ENCODE measurements around the gene PRRX2. TPM values are rescaled to one million over a fixed set of nuclear protein-coding genes. Genes with fewer than 3 reads are reported as not detected.
A peak's percentile ranks its signal among the peaks of the same experiment; 100 is the strongest.

PRRX2 gene
- total RNA-seq (2014; rRNA removed; shearing (Covaris generic)) (145 and 169 TPM in 2 replicates), polyA plus RNA-seq (2016; fragmentation: Nextera tagmentation; extraction: Ambion mirVana) (137 and 141 TPM in 2 replicates)

GRCh38 chr9:129665389-129665775 lies at the start of gene PRRX2:
Gene PRRX2 (plus strand): TSS chr9:129665647. CDS start chr9:129665868, 221 bp downstream.
- H4K20me1 ChIP-seq (ENCODE audit: insufficient read depth), result no peaks in the 10 kb centered on the region
- no peaks in the 10 kb centered on the region for H3K36me3 ChIP-seq (ENCODE audit: low read depth)
- peak within 1 kb of the TSS; percentile 99 for H3K27ac ChIP-seq
- peak within 1 kb of the TSS; percentile 82 for H3K4me3 ChIP-seq
- no peaks in the 10 kb centered on the region for H3K9me3 ChIP-seq (ENCODE audit: low read depth)
- peak within 1 kb of the TSS; percentile 72 for H2AFZ ChIP-seq
- no peaks in the 10 kb centered on the region for H3K27me3 ChIP-seq (replicated peaks; ENCODE audit: insufficient read depth)
- WGBS, 2 experiments (ENCODE audit: low coverage in 1 of 2, low lambda C conversion rate in 2 of 2, missing lambda C conversion rate in 2 of 2), result 1% methylated on average over 26 of the region's 37 CpGs; no CpG with 5 or more reads in 1 of the 2 experiments
- H3K79me2 ChIP-seq (ENCODE audit: insufficient read depth), result peaks cover 43% of the 10 kb centered on the region
- no peaks in the 10 kb centered on the region for H3K9me2 ChIP-seq (ENCODE audit: insufficient read depth)
- peaks cover 24% of the 10 kb centered on the region for H3K4me1 ChIP-seq (ENCODE audit: insufficient read depth)
- in situ Hi-C loops (cut with MboI), result no loop called here
- peaks cover 23% of the 10 kb centered on the region for H3F3A ChIP-seq (ENCODE audit: insufficient read depth)
- DNase-seq, result peak; percentile 94
- peak within 1 kb of the TSS; percentile 91 for H3K4me2 ChIP-seq (ENCODE audit: unreplicated experiment)
- peak within 1 kb of the TSS; percentile 94 for H3K9ac ChIP-seq
- TF ChIP-seq EZH2 (IDR thresholded peaks at IDR 0.05; ENCODE audit: insufficient read depth, poor library complexity, severe bottlenecking) (no peak), EZH2phosphoT487 (IDR thresholded peaks at IDR 0.05; ENCODE audit: insufficient read depth, low read depth) (no peak)

GRCh38 chr9:129617167-129617566 lies 48.3 kb upstream of the PRRX2 start:
- Histone ChIP-seq H3K79me2 (ENCODE audit: insufficient read depth) (no peaks in the 10 kb centered on the region), H3K9me3 (ENCODE audit: low read depth) (no peaks in the 10 kb centered on the region), H3K9me2 (ENCODE audit: insufficient read depth) (no peaks in the 10 kb centered on the region), H2AFZ (no peak overlapping the region), H3K27me3 (replicated peaks; ENCODE audit: insufficient read depth) (no peaks in the 10 kb centered on the region), H3K4me2 (ENCODE audit: unreplicated experiment) (no peak overlapping the region), H3K4me1 (ENCODE audit: insufficient read depth) (peaks cover 20% of the 10 kb centered on the region), H3K27ac (peak overlapping the region; percentile 25), H3K9ac (no peak overlapping the region), H3F3A (ENCODE audit: insufficient read depth) (peaks cover 27% of the 10 kb centered on the region), H3K4me3 (no peak overlapping the region), H4K20me1 (ENCODE audit: insufficient read depth) (no peaks in the 10 kb centered on the region), H3K36me3 (ENCODE audit: low read depth) (no peaks in the 10 kb centered on the region)
- 0 to 10% methylated on average over 1 of the region's 1 CpG for WGBS, 2 experiments (ENCODE audit: low coverage in 1 of 2, low lambda C conversion rate in 2 of 2, missing lambda C conversion rate in 2 of 2)
- TF ChIP-seq EZH2phosphoT487 (IDR thresholded peaks at IDR 0.05; ENCODE audit: insufficient read depth, low read depth) (no peak), EZH2 (IDR thresholded peaks at IDR 0.05; ENCODE audit: insufficient read depth, poor library complexity, severe bottlenecking) (no peak)
- in situ Hi-C loops (cut with MboI), result loop anchor here (5.0 kb wide), 1 partner anchor 485 kb away; no protein-coding TSS in a partner anchor
- peak; percentile 88 for DNase-seq

- H3K9me2 ChIP-seq (ENCODE audit: insufficient read depth), result no peaks in the 10 kb centered on the region
- H3K27ac ChIP-seq, result no peak overlapping the region
- no peaks in the 10 kb centered on the region for H3K79me2 ChIP-seq (ENCODE audit: insufficient read depth)
- no peaks in the 10 kb centered on the region for H3K9me3 ChIP-seq (ENCODE audit: low read depth)
- peak overlapping the region; percentile 75 for H3K4me3 ChIP-seq
- H3K4me1 ChIP-seq (ENCODE audit: insufficient read depth), result peaks cover 25% of the 10 kb centered on the region
- TF ChIP-seq EZH2phosphoT487 (IDR thresholded peaks at IDR 0.05; ENCODE audit: insufficient read depth, low read depth), result no peak
- no peak for TF ChIP-seq EZH2 (IDR thresholded peaks at IDR 0.05; ENCODE audit: insufficient read depth, poor library complexity, severe bottlenecking)
- in situ Hi-C loops (cut with MboI), result loop anchor here (5.0 kb wide), 1 partner anchor 488 kb away; no protein-coding TSS in a partner anchor
- H3K9ac ChIP-seq, result peak overlapping the region; percentile 78
- WGBS, 2 experiments (ENCODE audit: low coverage in 1 of 2, low lambda C conversion rate in 2 of 2, missing lambda C conversion rate in 2 of 2), result 2 to 4% methylated on average over 22 to 47 of the region's 82 CpGs
- H3F3A ChIP-seq (ENCODE audit: insufficient read depth), result peaks cover 38% of the 10 kb centered on the region
- no peaks in the 10 kb centered on the region for H4K20me1 ChIP-seq (ENCODE audit: insufficient read depth)
- peak overlapping the region; percentile 81 for H3K4me2 ChIP-seq (ENCODE audit: unreplicated experiment)
- H3K36me3 ChIP-seq (ENCODE audit: low read depth), result no peaks in the 10 kb centered on the region
- peak overlapping the region; percentile 79 for H2AFZ ChIP-seq
- DNase-seq, result peak; percentile 65
- H3K27me3 ChIP-seq (replicated peaks; ENCODE audit: insufficient read depth), result no peaks in the 10 kb centered on the region
Measured at GRCh38 chr9:129619787-129620668, 45.4 kb upstream of the PRRX2 start.

DNA sequence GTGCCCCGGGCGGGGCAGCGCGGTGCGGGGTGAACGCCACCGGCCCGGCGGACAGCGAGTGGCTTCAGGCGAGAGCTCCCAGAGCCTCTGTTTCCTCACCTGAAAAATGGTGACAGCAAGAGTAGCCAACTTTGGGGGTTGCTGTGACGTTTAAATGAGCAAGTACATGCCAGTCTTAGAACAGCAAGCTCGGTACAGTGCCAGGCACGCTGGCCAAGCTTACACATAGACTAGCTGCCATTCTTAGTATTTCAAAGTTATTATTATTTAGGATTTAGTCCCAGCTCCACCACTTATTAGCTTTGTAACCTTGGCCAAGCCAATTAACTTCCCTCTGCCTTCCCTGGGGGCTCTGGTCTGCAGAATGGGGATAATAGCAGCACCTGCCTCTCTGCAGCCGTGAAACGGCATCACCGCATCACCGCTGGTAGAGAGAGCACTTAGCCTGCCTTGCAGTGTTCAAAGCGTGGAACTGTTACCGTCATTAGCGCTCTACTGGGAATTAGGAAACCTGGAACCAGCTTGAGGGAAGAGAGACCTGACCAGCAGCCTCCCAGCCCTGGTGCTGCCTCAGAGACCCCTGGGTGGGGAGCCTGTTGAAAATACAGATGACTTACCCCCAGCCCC lies 44.7 kb upstream of the PRRX2 start, which contains the start of gene C9orf50:
Gene C9orf50, minus strand, starts transcription at position 433 of the 627 bp plus-strand sequence. CDS start 527 bp downstream, outside the sequence.
- Histone ChIP-seq H3K27me3 (replicated peaks; ENCODE audit: insufficient read depth) (no peaks in the 10 kb centered on the region), H3K4me3 (peak within 1 kb of the TSS; percentile 75), H3K9me3 (ENCODE audit: low read depth) (no peaks in the 10 kb centered on the region), H3K4me2 (ENCODE audit: unreplicated experiment) (peak within 1 kb of the TSS; percentile 81), H3F3A (ENCODE audit: insufficient read depth) (peaks cover 42% of the 10 kb centered on the region), H3K36me3 (ENCODE audit: low read depth) (no peaks in the 10 kb centered on the region), H3K9ac (peak within 1 kb of the TSS; percentile 78), H2AFZ (peak within 1 kb of the TSS; percentile 79), H3K9me2 (ENCODE audit: insufficient read depth) (no peaks in the 10 kb centered on the region), H3K4me1 (ENCODE audit: insufficient read depth) (peaks cover 25% of the 10 kb centered on the region), H3K79me2 (ENCODE audit: insufficient read depth) (0 out of 2 replicates have a peak, but pooled peaks cover 6% of the 10 kb centered on the region), H4K20me1 (ENCODE audit: insufficient read depth) (no peaks in the 10 kb centered on the region), H3K27ac (no peak within 1 kb of the TSS)
- peak; percentile 59 for DNase-seq
- in situ Hi-C loops (cut with MboI), result no loop called here
- WGBS, 2 experiments (ENCODE audit: low coverage in 1 of 2, low lambda C conversion rate in 2 of 2, missing lambda C conversion rate in 2 of 2), result 25 to 31% methylated on average over 20 to 21 of the region's 21 CpGs
- TF ChIP-seq EZH2 (IDR thresholded peaks at IDR 0.05; ENCODE audit: insufficient read depth, poor library complexity, severe bottlenecking) (no peak), EZH2phosphoT487 (IDR thresholded peaks at IDR 0.05; ENCODE audit: insufficient read depth, low read depth) (no peak)
